Peyer's patch (tissue), 4 donors: Measurements from ENCODE around the gene COL7A1.

Experiments
- CTCF ChIP-seq, 6 experiments: fragments of 450-650 bp in 4 of 6; fragments of 200-600 bp in 2 of 6; sonication (generic) in 1 of 6; IDR thresholded peaks; one replicate each; pipeline ENCODE4 v1.5.1; 2017 to 2019; ENCODE audit warnings: antibody characterized with exemption in 6 of 6, mild to moderate bottlenecking in 3 of 6, moderate library complexity in 1 of 6
- POLR2A ChIP-seq, 2 donors: fragments of 450-650 bp; IDR thresholded peaks; one replicate each; pipeline ENCODE4 v1.5.1; 2017; ENCODE audit warnings: antibody characterized with exemption in 2 of 2, mild to moderate bottlenecking in 2 of 2, moderate library complexity in 2 of 2

DNA sequence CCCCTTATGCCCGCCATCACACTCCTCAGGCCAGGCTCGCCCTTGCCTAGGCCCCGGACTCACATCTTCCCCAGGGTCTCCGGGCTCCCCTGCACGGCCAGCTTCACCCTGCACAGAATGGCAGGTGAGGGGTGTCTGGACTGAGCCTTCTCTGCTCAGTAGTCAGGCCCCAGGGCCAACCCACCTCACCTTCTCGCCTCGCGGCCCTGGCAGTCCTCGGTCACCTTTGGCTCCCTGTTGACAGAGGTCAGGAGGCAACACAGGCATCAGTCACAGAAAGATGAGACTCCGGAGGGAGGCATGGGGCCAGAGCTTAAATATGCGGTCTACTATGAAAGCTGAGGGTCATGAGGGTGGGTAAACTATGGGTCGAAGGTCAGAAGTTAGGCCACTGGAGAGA is 23.2 kb downstream of the COL7A1 start:
- no peak for TF ChIP-seq CTCF (IDR thresholded peaks at IDR 0.05)
- TF ChIP-seq POLR2A (IDR thresholded peaks at IDR 0.05) = no peak
